OCI-LY1 (cell line): ENCODE results near the gene B4GALT3.

Experiments used
- CTCF ChIP-seq: fragments of 200-600 bp; sonication (generic), shearing (Covaris generic); IDR thresholded peaks from 2 replicates; pipeline ENCODE4 v1.5.1; 2017; ENCODE audit warnings: mild to moderate bottlenecking, antibody characterized with exemption, low read length, moderate library complexity, mixed read lengths
- EZH2 ChIP-seq: fragments of 200-600 bp; sonication (generic), shearing (Covaris generic); IDR thresholded peaks from 2 replicates; pipeline ENCODE4 v1.8.0; 2017; ENCODE audit warnings: borderline replicate concordance, mixed run types, mild to moderate bottlenecking, antibody characterized with exemption, low read length, moderate library complexity, mixed read lengths

- TF ChIP-seq CTCF (no peak), EZH2 (no peak)
Measured at GRCh38 chr1:161175771-161176453, 1.4 kb downstream of the B4GALT3 start.
